Astrocyte (in vitro differentiated cells and primary cell): Measurements from ENCODE around the gene MAML2.

ENCODE experiments used
- EZH2 ChIP-seq: IDR thresholded peaks from 2 replicates; pipeline ENCODE4 v1.6.1; 2012; ENCODE audit warnings: mild to moderate bottlenecking, low read length, inconsistent platforms; ENCODE audit not compliant: insufficient read depth
- TF ChIP-seq, protein P1 (sequence below): IDR thresholded peaks from 2 replicates; pipeline ENCODE4 v1.5.1; 2011; ENCODE audit warnings: low read depth, mild to moderate bottlenecking, inconsistent platforms, low read length, moderate library complexity; ENCODE audit not compliant: insufficient read depth

DNA sequence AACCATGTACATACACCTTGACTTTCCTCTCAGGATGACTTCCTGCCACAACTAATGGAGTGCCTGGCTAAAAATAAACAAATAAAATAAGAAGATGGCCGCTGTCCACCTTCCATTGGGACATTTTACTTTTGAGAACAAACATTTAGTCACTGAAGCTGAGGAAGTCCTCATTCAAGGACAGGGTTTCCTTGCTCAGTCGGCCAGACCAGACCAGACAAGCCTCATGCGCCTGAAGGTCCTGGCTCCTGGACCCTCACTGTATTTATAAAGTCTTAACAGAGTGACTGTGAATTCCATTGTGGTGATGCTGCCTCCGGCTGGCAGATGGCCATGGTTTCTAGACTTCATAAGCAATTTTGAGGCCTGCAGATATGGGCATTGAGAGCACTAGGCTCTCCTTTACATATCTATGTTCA lies 114.5 kb downstream of the MAML2 start:
- TF ChIP-seq, protein P1, sequence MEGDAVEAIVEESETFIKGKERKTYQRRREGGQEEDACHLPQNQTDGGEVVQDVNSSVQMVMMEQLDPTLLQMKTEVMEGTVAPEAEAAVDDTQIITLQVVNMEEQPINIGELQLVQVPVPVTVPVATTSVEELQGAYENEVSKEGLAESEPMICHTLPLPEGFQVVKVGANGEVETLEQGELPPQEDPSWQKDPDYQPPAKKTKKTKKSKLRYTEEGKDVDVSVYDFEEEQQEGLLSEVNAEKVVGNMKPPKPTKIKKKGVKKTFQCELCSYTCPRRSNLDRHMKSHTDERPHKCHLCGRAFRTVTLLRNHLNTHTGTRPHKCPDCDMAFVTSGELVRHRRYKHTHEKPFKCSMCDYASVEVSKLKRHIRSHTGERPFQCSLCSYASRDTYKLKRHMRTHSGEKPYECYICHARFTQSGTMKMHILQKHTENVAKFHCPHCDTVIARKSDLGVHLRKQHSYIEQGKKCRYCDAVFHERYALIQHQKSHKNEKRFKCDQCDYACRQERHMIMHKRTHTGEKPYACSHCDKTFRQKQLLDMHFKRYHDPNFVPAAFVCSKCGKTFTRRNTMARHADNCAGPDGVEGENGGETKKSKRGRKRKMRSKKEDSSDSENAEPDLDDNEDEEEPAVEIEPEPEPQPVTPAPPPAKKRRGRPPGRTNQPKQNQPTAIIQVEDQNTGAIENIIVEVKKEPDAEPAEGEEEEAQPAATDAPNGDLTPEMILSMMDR = no peak
- no peak for TF ChIP-seq EZH2
